HG03060 (cell line): ENCODE data around the gene CD44.

ENCODE experiments used
- ATAC-seq: cut with Tn5 transposase; IDR thresholded peaks from one replicate; pipeline ENCODE4 v1.9.1; 2021; ENCODE audit warnings: low read depth, moderate number of reproducible peaks; ENCODE audit not compliant: unreplicated experiment

The CD44 gene

GRCh38 chr11:35234460-35235156 lies 95.6 kb downstream of the CD44 start:
- no peak for ATAC-seq

GRCh38 chr11:35235157-35235468 lies 96.1 kb downstream of the CD44 start:
- ATAC-seq, result no peak

- no peak for ATAC-seq
Observed at GRCh38 chr11:35235498-35235897, 96.5 kb downstream of the CD44 start.

GRCh38 chr11:35235936-35236666 lies 97.1 kb downstream of the CD44 start:
- no peak for ATAC-seq

GRCh38 chr11:35236667-35237003 lies 97.7 kb downstream of the CD44 start:
- ATAC-seq, result no peak

GRCh38 chr11:35237351-35237750 lies 98.4 kb downstream of the CD44 start:
- no peak for ATAC-seq

GRCh38 chr11:35237860-35238715 lies 99.1 kb downstream of the CD44 start:
- no peak for ATAC-seq

- ATAC-seq, result no peak
Observed at GRCh38 chr11:35238882-35239281, 99.9 kb downstream of the CD44 start.

GRCh38 chr11:35239471-35240075 lies 100.6 kb downstream of the CD44 start:
- ATAC-seq, result no peak

- no peak for ATAC-seq
Observed at GRCh38 chr11:35241083-35241482, 102.1 kb downstream of the CD44 start.

- no peak for ATAC-seq
Observed at GRCh38 chr11:35241531-35241930, 102.6 kb downstream of the CD44 start.

GRCh38 chr11:35242412-35243242 lies 103.7 kb downstream of the CD44 start:
- ATAC-seq, result no peak

- no peak for ATAC-seq
Observed at GRCh38 chr11:35243774-35244173, 104.8 kb downstream of the CD44 start.

- no peak for ATAC-seq
Observed at GRCh38 chr11:35245056-35245455, 106.1 kb downstream of the CD44 start.

GRCh38 chr11:35245786-35246185 lies 106.8 kb downstream of the CD44 start:
- ATAC-seq, result no peak

- no peak for ATAC-seq
Observed at GRCh38 chr11:35246745-35247144, 107.8 kb downstream of the CD44 start.

GRCh38 chr11:35247428-35247827 lies 108.5 kb downstream of the CD44 start:
- no peak for ATAC-seq

- ATAC-seq, result no peak
Observed at GRCh38 chr11:35247863-35248262, 108.9 kb downstream of the CD44 start.

GRCh38 chr11:35248558-35249323 lies 109.8 kb downstream of the CD44 start:
- no peak for ATAC-seq

- ATAC-seq, result no peak
Observed at GRCh38 chr11:35250192-35250591, 111.2 kb downstream of the CD44 start.
